GM12892 (cell line): ENCODE data around the gene CYTH3.

Source experiments
- POLR2A ChIP-seq: IDR thresholded peaks from 2 replicates; pipeline ENCODE4 v1.6.1; 2011; ENCODE audit warnings: low read depth, low read length, control low read depth
- POLR2AphosphoS5 ChIP-seq: IDR thresholded peaks from 2 replicates; pipeline ENCODE4 v1.6.1; 2011; ENCODE audit warnings: low read depth, low read length, control low read depth

- TF ChIP-seq POLR2A (no peak), POLR2AphosphoS5 (no peak)
These were observed 63.7 kb downstream of the CYTH3 start for GRCh38 chr7:6208573-6209328.
